HEK293 (cell line): ENCODE data around the gene RSPH9.

Experiments
- CTCF ChIA-PET: fragments of 350-600 bp; formaldehyde crosslinking; extraction: SDS; loops from one replicate; lab custom pipeline; 2021; ENCODE audit warnings: antibody characterized with exemption; lab: Yijun Ruan, JAX
- POLR2A ChIA-PET: fragments of 300-600 bp; formaldehyde crosslinking; extraction: SDS; loops from one replicate; lab custom pipeline; 2020; ENCODE audit warnings: antibody characterized with exemption, inconsistent platforms; lab: Yijun Ruan, JAX
- H3K27ac ChIP-seq: fragments of 200-500 bp; sonication (Bioruptor generic); 2 replicates; pipeline ENCODE4 v1.5.1; 2014; ENCODE audit warnings: low read depth, low read length, control low read depth, inconsistent platforms; ENCODE audit errors: extremely low read depth
- H3K36me3 ChIP-seq, 2 experiments: fragments of 200-500 bp in 1 of 2; sonication (Bioruptor generic) in 1 of 2; 1 replicate in 1 of 2; 2 replicates in 1 of 2; pipeline ENCODE4 v1.5.1; 2014 to 2017; ENCODE audit warnings: inconsistent platforms in 2 of 2, low read length in 2 of 2; ENCODE audit not compliant: control insufficient read depth in 2 of 2, insufficient read depth in 1 of 2
- H3K4me1 ChIP-seq: fragments of 200-500 bp; sonication (Bioruptor generic); 2 replicates; pipeline ENCODE4 v1.5.1; 2014; ENCODE audit warnings: mild to moderate bottlenecking, low read length, inconsistent platforms; ENCODE audit not compliant: control insufficient read depth, insufficient read depth
- H3K4me3 ChIP-seq: 2 replicates; pipeline ENCODE4 v1.5.1; 2011; ENCODE audit warnings: low read depth, mild to moderate bottlenecking, control low read depth, low read length, moderate library complexity
- H3K9me3 ChIP-seq: fragments of 200-500 bp; sonication (Bioruptor generic); 2 replicates; pipeline ENCODE4 v1.5.1; 2014; ENCODE audit warnings: low read depth, low read length, inconsistent platforms; ENCODE audit not compliant: control insufficient read depth, insufficient read depth
- GLI2 ChIP-seq: fragments of 450-650 bp; formaldehyde crosslinking; IDR thresholded peaks from 2 replicates; pipeline ENCODE4; 2017; ENCODE audit warnings: missing biosample characterization, missing genetic modification characterization, low read depth, borderline replicate concordance
- IKZF3 ChIP-seq: fragments of 450-650 bp; IDR thresholded peaks from 2 replicates; pipeline ENCODE4 v1.5.0; 2018; ENCODE audit warnings: missing biosample characterization, mild to moderate bottlenecking, missing genetic modification characterization, moderate library complexity
- KLF16 ChIP-seq: fragments of 450-650 bp; formaldehyde crosslinking; IDR thresholded peaks from 2 replicates; pipeline ENCODE4 v1.5.1; 2017; ENCODE audit warnings: missing biosample characterization, missing genetic modification characterization
- KLF9 ChIP-seq: fragments of 450-650 bp; formaldehyde crosslinking; IDR thresholded peaks from 2 replicates; pipeline ENCODE4 v1.5.1; 2016; ENCODE audit warnings: missing biosample characterization, missing genetic modification characterization, low read depth
- MEIS1 ChIP-seq: sonication (generic); formaldehyde crosslinking; IDR thresholded peaks from 2 replicates; pipeline ENCODE4 v1.8.1; 2022; ENCODE audit warnings: missing genetic modification reagents, mild to moderate bottlenecking, borderline replicate concordance
- OVOL3 ChIP-seq: fragments of 450-650 bp; formaldehyde crosslinking; IDR thresholded peaks from 2 replicates; pipeline ENCODE4 v1.5.1; 2016; ENCODE audit warnings: missing biosample characterization, missing genetic modification characterization
- REPIN1 ChIP-seq: fragments of 450-650 bp; formaldehyde crosslinking; IDR thresholded peaks from 2 replicates; pipeline ENCODE4 v1.5.1; 2017; ENCODE audit warnings: missing biosample characterization, missing genetic modification characterization, low read depth
- SP3 ChIP-seq: fragments of 450-650 bp; formaldehyde crosslinking; IDR thresholded peaks from 2 replicates; pipeline ENCODE4 v1.5.1; 2016; ENCODE audit warnings: missing biosample characterization, missing genetic modification characterization
- WT1 ChIP-seq: fragments of 450-650 bp; formaldehyde crosslinking; IDR thresholded peaks from 2 replicates; pipeline ENCODE4 v1.5.1; 2016; ENCODE audit warnings: missing biosample characterization, missing genetic modification characterization
- ZBTB48 ChIP-seq: fragments of 450-650 bp; formaldehyde crosslinking; IDR thresholded peaks from 2 replicates; pipeline ENCODE4 v1.5.1; 2016; ENCODE audit warnings: missing biosample characterization, missing genetic modification characterization
- ZFP3 ChIP-seq: fragments of 450-650 bp; formaldehyde crosslinking; IDR thresholded peaks from 2 replicates; pipeline ENCODE4 v1.5.1; 2016; ENCODE audit warnings: low read depth, missing biosample characterization, missing genetic modification characterization
- ZFP69B ChIP-seq: fragments of 450-650 bp; formaldehyde crosslinking; IDR thresholded peaks from 2 replicates; pipeline ENCODE4 v1.5.1; 2016; ENCODE audit warnings: missing biosample characterization, missing genetic modification characterization
- ZNF112 ChIP-seq: fragments of 450-650 bp; formaldehyde crosslinking; IDR thresholded peaks from 2 replicates; pipeline ENCODE4 v1.5.0; 2017; ENCODE audit warnings: missing biosample characterization, missing genetic modification characterization
- ZNF18 ChIP-seq: fragments of 450-650 bp; formaldehyde crosslinking; IDR thresholded peaks from 2 replicates; pipeline ENCODE4 v1.5.1; 2016; ENCODE audit warnings: missing biosample characterization, missing genetic modification characterization
- ZNF221 ChIP-seq: fragments of 450-650 bp; formaldehyde crosslinking; IDR thresholded peaks from 2 replicates; pipeline ENCODE4 v1.5.1; 2017; ENCODE audit warnings: missing biosample characterization, missing genetic modification characterization, borderline replicate concordance
- ZNF223 ChIP-seq: fragments of 450-650 bp; formaldehyde crosslinking; IDR thresholded peaks from 2 replicates; pipeline ENCODE4 v1.5.1; 2016; ENCODE audit warnings: missing biosample characterization, missing genetic modification characterization
- ZNF335 ChIP-seq: fragments of 450-650 bp; formaldehyde crosslinking; conservative IDR thresholded peaks from 2 replicates; pipeline ENCODE4 v1.5.1; 2016; ENCODE audit warnings: missing biosample characterization, missing genetic modification characterization
- ZNF398 ChIP-seq: fragments of 450-650 bp; formaldehyde crosslinking; IDR thresholded peaks from 2 replicates; pipeline ENCODE4 v1.5.1; 2017; ENCODE audit warnings: missing biosample characterization, missing genetic modification characterization
- ZNF426 ChIP-seq: fragments of 450-650 bp; formaldehyde crosslinking; IDR thresholded peaks from 2 replicates; pipeline ENCODE4 v1.5.1; 2017; ENCODE audit warnings: missing biosample characterization, missing genetic modification characterization, mild to moderate bottlenecking, inconsistent platforms, moderate library complexity
- ZNF473 ChIP-seq: fragments of 450-650 bp; formaldehyde crosslinking; IDR thresholded peaks from 2 replicates; pipeline ENCODE4 v1.5.1; 2017; ENCODE audit warnings: missing biosample characterization, missing genetic modification characterization
- ZNF48 ChIP-seq: fragments of 450-650 bp; formaldehyde crosslinking; IDR thresholded peaks from 2 replicates; pipeline ENCODE4 v1.5.1; 2016; ENCODE audit warnings: missing biosample characterization, missing genetic modification characterization
- ZNF558 ChIP-seq: fragments of 450-650 bp; formaldehyde crosslinking; IDR thresholded peaks from 2 replicates; pipeline ENCODE4 v1.5.1; 2016; ENCODE audit warnings: missing biosample characterization, missing genetic modification characterization
- ZNF664 ChIP-seq: fragments of 450-650 bp; formaldehyde crosslinking; IDR thresholded peaks from 2 replicates; pipeline ENCODE4 v1.5.1; 2016; ENCODE audit warnings: missing biosample characterization, missing genetic modification characterization
- ZNF707 ChIP-seq: fragments of 450-650 bp; formaldehyde crosslinking; IDR thresholded peaks from 2 replicates; pipeline ENCODE4 v1.5.1; 2016; ENCODE audit warnings: missing biosample characterization, missing genetic modification characterization
- ZNF785 ChIP-seq: fragments of 450-650 bp; formaldehyde crosslinking; IDR thresholded peaks from 2 replicates; pipeline ENCODE4 v1.5.1; 2016; ENCODE audit warnings: missing biosample characterization, missing genetic modification characterization
- ZNF792 ChIP-seq: fragments of 450-650 bp; formaldehyde crosslinking; IDR thresholded peaks from 2 replicates; pipeline ENCODE4 v1.5.1; 2016; ENCODE audit warnings: missing biosample characterization, missing genetic modification characterization
- TF ChIP-seq, protein P1 (sequence below): fragments of 450-650 bp; formaldehyde crosslinking; IDR thresholded peaks from 2 replicates; pipeline ENCODE4 v1.5.1; 2016; ENCODE audit warnings: missing biosample characterization, missing genetic modification characterization

RSPH9 gene

GRCh38 chr6:43644940-43645612 is at the start of gene RSPH9 (continued):
- TF ChIP-seq WT1 (tag by site-specific recombination) (no peak), ZNF112 (tag by site-specific recombination) (no peak), ZNF335 (peak; percentile 31), OVOL3 (tag by site-specific recombination) (no peak), ZNF426 (tag by site-specific recombination) (no peak), KLF9 (tag by site-specific recombination) (peak; percentile 63), ZNF792 (tag by site-specific recombination) (no peak), ZFP3 (tag by site-specific recombination) (no peak), IKZF3 (tag by site-specific recombination) (no peak), MEIS1 (CRISPR knock-in tag) (no peak), ZNF48 (tag by site-specific recombination) (no peak), REPIN1 (tag by site-specific recombination) (no peak), KLF16 (tag by site-specific recombination) (no peak), SP3 (tag by site-specific recombination) (peak; percentile 49; the same call in 1 of the 2 replicates), ZBTB48 (tag by site-specific recombination) (no peak)

GRCh38 chr6:43600595-43600994 is 44.2 kb upstream of the RSPH9 start:
- CTCF ChIA-PET, result interaction anchor here (0.6 kb wide), 2 partner anchors 8 to 478 kb away, joined by 3 to 6 read pairs; no protein-coding TSS in a partner anchor
- Histone ChIP-seq H3K27ac (no peak overlapping the region), H3K36me3 (peaks cover 58 to 63% of the 10 kb centered on the region in 2 experiments), H3K4me3 (no peak overlapping the region), H3K9me3 (no peaks in the 10 kb centered on the region), H3K4me1 (no peaks in the 10 kb centered on the region)
- POLR2A ChIA-PET, result interaction anchor here (1.3 kb wide), 1 partner anchor 10 kb away, joined by 4 read pairs; no protein-coding TSS in a partner anchor
- TF ChIP-seq ZNF18 (tag by site-specific recombination), result no peak
- TF ChIP-seq GLI2 (tag by site-specific recombination), result no peak
- TF ChIP-seq ZNF473, result no peak
- TF ChIP-seq ZNF223 (tag by site-specific recombination), result no peak
- TF ChIP-seq ZNF398 (tag by site-specific recombination), result no peak
- no peak for TF ChIP-seq ZNF221 (tag by site-specific recombination)

GRCh38 chr6:43604174-43604573 is 40.7 kb upstream of the RSPH9 start:
- H3K4me1 ChIP-seq, result no peaks in the 10 kb centered on the region
- TF ChIP-seq ZNF664 (tag by site-specific recombination), result peak; percentile 6; the same call in 1 of the 2 replicates
- TF ChIP-seq, protein P1, sequence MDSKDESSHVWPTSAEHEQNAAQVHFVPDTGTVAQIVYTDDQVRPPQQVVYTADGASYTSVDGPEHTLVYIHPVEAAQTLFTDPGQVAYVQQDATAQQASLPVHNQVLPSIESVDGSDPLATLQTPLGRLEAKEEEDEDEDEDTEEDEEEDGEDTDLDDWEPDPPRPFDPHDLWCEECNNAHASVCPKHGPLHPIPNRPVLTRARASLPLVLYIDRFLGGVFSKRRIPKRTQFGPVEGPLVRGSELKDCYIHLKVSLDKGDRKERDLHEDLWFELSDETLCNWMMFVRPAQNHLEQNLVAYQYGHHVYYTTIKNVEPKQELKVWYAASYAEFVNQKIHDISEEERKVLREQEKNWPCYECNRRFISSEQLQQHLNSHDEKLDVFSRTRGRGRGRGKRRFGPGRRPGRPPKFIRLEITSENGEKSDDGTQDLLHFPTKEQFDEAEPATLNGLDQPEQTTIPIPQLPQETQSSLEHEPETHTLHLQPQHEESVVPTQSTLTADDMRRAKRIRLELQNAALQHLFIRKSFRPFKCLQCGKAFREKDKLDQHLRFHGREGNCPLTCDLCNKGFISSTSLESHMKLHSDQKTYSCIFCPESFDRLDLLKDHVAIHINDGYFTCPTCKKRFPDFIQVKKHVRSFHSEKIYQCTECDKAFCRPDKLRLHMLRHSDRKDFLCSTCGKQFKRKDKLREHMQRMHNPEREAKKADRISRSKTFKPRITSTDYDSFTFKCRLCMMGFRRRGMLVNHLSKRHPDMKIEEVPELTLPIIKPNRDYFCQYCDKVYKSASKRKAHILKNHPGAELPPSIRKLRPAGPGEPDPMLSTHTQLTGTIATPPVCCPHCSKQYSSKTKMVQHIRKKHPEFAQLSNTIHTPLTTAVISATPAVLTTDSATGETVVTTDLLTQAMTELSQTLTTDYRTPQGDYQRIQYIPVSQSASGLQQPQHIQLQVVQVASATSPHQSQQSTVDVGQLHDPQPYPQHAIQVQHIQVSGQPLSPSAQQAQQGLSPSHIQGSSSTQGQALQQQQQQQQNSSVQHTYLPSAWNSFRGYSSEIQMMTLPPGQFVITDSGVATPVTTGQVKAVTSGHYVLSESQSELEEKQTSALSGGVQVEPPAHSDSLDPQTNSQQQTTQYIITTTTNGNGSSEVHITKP (tag by site-specific recombination), result no peak
- TF ChIP-seq ZNF785 (tag by site-specific recombination), result no peak
- TF ChIP-seq ZNF558 (tag by site-specific recombination), result no peak
- no peak for TF ChIP-seq ZFP69B (tag by site-specific recombination)
- no peak for TF ChIP-seq ZNF707 (tag by site-specific recombination)
- no peaks in the 10 kb centered on the region for H3K9me3 ChIP-seq
- POLR2A ChIA-PET, result no interaction called here
- CTCF ChIA-PET, result interaction anchor here (0.6 to 0.8 kb wide), 2 partner anchors 14 to 16 kb away, joined by 3 to 5 read pairs; no protein-coding TSS in a partner anchor
- no peak overlapping the region for H3K4me3 ChIP-seq
- H3K36me3 ChIP-seq, result peaks cover 49 to 70% of the 10 kb centered on the region in 2 experiments
- H3K27ac ChIP-seq, result no peak overlapping the region
